WTC11 (cell line): ENCODE results near the gene TPSAB1.

Source experiments
- CDX4 ChIP-seq: fragments of 250-450 bp; sonication (Bioruptor Pico); IDR thresholded peaks from 2 replicates; pipeline ENCODE4 v1.9.0; 2021; ENCODE audit warnings: moderate library complexity, mild to moderate bottlenecking, inconsistent platforms, borderline replicate concordance
- CTCF ChIP-seq: fragments of 200-600 bp; IDR thresholded peaks from 2 replicates; pipeline ENCODE4 v1.8.0; 2022; ENCODE audit warnings: antibody characterized with exemption
- ELF4 ChIP-seq: sonication (generic); formaldehyde crosslinking; IDR thresholded peaks from 2 replicates; pipeline ENCODE4 v1.8.1; 2022; ENCODE audit warnings: low read depth, mild to moderate bottlenecking, moderate library complexity, missing genetic modification reagents
- FOXP1 ChIP-seq: sonication (generic); formaldehyde crosslinking; IDR thresholded peaks from 2 replicates; pipeline ENCODE4 v1.8.0; 2022; ENCODE audit warnings: missing genetic modification reagents, mild to moderate bottlenecking, moderate library complexity, borderline replicate concordance
- NR2C2 ChIP-seq: sonication (generic); formaldehyde crosslinking; IDR thresholded peaks from 2 replicates; pipeline ENCODE4 v1.8.0; 2022; ENCODE audit warnings: mild to moderate bottlenecking, missing genetic modification reagents
- TEAD1 ChIP-seq: sonication (generic); formaldehyde crosslinking; IDR thresholded peaks from 2 replicates; pipeline ENCODE4 v1.8.0; 2022; ENCODE audit warnings: mild to moderate bottlenecking, missing genetic modification reagents
- ZMAT4 ChIP-seq: fragments of 250-450 bp; sonication (Bioruptor Pico); IDR thresholded peaks from 2 replicates; pipeline ENCODE4 v1.9.0; 2021; ENCODE audit warnings: mild to moderate bottlenecking
- TF ChIP-seq, protein P1 (sequence below): sonication (generic); formaldehyde crosslinking; IDR thresholded peaks from 2 replicates; pipeline ENCODE4 v1.8.1; 2023; ENCODE audit warnings: mild to moderate bottlenecking, missing genetic modification reagents
- TF ChIP-seq, protein P2 (sequence below): sonication (generic); formaldehyde crosslinking; IDR thresholded peaks from 2 replicates; pipeline ENCODE4 v1.8.1; 2022; ENCODE audit warnings: low read depth, mild to moderate bottlenecking, moderate library complexity, missing genetic modification reagents, borderline replicate concordance
- TF ChIP-seq, protein P3 (sequence below): sonication (generic); formaldehyde crosslinking; IDR thresholded peaks from 2 replicates; pipeline ENCODE4 v1.8.1; 2023; ENCODE audit warnings: mild to moderate bottlenecking, missing genetic modification reagents, moderate library complexity
- TF ChIP-seq, protein P4 (sequence below): sonication (generic); formaldehyde crosslinking; IDR thresholded peaks from 2 replicates; pipeline ENCODE4 v1.8.0; 2022; ENCODE audit warnings: mild to moderate bottlenecking, missing genetic modification reagents
- TF ChIP-seq, protein P5 (sequence below): sonication (generic); formaldehyde crosslinking; IDR thresholded peaks from 2 replicates; pipeline ENCODE4 v1.8.1; 2022; ENCODE audit warnings: low read depth, missing genetic modification reagents, borderline replicate concordance
- TF ChIP-seq, protein P6 (sequence below): sonication (generic); formaldehyde crosslinking; IDR thresholded peaks from 2 replicates; pipeline ENCODE4 v1.8.1; 2023; ENCODE audit warnings: mild to moderate bottlenecking, missing genetic modification reagents, borderline replicate concordance

GRCh38 chr16:1272453-1273198 lies 32.1 kb downstream of the TPSAB1 start:
- TF ChIP-seq CTCF = no peak
- TF ChIP-seq TEAD1 (CRISPR knock-in tag) = no peak
- TF ChIP-seq NR2C2 (CRISPR knock-in tag) = no peak
- TF ChIP-seq, protein P1, sequence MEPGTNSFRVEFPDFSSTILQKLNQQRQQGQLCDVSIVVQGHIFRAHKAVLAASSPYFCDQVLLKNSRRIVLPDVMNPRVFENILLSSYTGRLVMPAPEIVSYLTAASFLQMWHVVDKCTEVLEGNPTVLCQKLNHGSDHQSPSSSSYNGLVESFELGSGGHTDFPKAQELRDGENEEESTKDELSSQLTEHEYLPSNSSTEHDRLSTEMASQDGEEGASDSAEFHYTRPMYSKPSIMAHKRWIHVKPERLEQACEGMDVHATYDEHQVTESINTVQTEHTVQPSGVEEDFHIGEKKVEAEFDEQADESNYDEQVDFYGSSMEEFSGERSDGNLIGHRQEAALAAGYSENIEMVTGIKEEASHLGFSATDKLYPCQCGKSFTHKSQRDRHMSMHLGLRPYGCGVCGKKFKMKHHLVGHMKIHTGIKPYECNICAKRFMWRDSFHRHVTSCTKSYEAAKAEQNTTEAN (CRISPR knock-in tag) = no peak
- no peak for TF ChIP-seq CDX4 (CRISPR knock-in tag)
- no peak for TF ChIP-seq FOXP1
- TF ChIP-seq, protein P2, sequence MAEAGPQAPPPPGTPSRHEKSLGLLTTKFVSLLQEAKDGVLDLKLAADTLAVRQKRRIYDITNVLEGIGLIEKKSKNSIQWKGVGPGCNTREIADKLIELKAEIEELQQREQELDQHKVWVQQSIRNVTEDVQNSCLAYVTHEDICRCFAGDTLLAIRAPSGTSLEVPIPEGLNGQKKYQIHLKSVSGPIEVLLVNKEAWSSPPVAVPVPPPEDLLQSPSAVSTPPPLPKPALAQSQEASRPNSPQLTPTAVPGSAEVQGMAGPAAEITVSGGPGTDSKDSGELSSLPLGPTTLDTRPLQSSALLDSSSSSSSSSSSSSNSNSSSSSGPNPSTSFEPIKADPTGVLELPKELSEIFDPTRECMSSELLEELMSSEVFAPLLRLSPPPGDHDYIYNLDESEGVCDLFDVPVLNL (CRISPR knock-in tag) = no peak
- no peak for TF ChIP-seq ZMAT4 (CRISPR knock-in tag)
- no peak for TF ChIP-seq ELF4 (CRISPR knock-in tag)
- TF ChIP-seq, protein P3, sequence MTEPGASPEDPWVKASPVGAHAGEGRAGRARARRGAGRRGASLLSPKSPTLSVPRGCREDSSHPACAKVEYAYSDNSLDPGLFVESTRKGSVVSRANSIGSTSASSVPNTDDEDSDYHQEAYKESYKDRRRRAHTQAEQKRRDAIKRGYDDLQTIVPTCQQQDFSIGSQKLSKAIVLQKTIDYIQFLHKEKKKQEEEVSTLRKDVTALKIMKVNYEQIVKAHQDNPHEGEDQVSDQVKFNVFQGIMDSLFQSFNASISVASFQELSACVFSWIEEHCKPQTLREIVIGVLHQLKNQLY (CRISPR knock-in tag) = no peak
- TF ChIP-seq, protein P4, sequence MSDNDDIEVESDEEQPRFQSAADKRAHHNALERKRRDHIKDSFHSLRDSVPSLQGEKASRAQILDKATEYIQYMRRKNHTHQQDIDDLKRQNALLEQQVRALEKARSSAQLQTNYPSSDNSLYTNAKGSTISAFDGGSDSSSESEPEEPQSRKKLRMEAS (CRISPR knock-in tag) = no peak
- TF ChIP-seq, protein P5, sequence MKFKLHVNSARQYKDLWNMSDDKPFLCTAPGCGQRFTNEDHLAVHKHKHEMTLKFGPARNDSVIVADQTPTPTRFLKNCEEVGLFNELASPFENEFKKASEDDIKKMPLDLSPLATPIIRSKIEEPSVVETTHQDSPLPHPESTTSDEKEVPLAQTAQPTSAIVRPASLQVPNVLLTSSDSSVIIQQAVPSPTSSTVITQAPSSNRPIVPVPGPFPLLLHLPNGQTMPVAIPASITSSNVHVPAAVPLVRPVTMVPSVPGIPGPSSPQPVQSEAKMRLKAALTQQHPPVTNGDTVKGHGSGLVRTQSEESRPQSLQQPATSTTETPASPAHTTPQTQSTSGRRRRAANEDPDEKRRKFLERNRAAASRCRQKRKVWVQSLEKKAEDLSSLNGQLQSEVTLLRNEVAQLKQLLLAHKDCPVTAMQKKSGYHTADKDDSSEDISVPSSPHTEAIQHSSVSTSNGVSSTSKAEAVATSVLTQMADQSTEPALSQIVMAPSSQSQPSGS (CRISPR knock-in tag) = no peak
- TF ChIP-seq, protein P6, sequence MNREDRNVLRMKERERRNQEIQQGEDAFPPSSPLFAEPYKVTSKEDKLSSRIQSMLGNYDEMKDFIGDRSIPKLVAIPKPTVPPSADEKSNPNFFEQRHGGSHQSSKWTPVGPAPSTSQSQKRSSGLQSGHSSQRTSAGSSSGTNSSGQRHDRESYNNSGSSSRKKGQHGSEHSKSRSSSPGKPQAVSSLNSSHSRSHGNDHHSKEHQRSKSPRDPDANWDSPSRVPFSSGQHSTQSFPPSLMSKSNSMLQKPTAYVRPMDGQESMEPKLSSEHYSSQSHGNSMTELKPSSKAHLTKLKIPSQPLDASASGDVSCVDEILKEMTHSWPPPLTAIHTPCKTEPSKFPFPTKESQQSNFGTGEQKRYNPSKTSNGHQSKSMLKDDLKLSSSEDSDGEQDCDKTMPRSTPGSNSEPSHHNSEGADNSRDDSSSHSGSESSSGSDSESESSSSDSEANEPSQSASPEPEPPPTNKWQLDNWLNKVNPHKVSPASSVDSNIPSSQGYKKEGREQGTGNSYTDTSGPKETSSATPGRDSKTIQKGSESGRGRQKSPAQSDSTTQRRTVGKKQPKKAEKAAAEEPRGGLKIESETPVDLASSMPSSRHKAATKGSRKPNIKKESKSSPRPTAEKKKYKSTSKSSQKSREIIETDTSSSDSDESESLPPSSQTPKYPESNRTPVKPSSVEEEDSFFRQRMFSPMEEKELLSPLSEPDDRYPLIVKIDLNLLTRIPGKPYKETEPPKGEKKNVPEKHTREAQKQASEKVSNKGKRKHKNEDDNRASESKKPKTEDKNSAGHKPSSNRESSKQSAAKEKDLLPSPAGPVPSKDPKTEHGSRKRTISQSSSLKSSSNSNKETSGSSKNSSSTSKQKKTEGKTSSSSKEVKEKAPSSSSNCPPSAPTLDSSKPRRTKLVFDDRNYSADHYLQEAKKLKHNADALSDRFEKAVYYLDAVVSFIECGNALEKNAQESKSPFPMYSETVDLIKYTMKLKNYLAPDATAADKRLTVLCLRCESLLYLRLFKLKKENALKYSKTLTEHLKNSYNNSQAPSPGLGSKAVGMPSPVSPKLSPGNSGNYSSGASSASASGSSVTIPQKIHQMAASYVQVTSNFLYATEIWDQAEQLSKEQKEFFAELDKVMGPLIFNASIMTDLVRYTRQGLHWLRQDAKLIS (CRISPR knock-in tag) = no peak
